ENCODE results near the gene CNTNAP5.

- TF ChIP-seq CTCF (IDR thresholded peaks at IDR 0.05) (no peak), ZFX (IDR thresholded peaks at IDR 0.05; ENCODE audit: borderline replicate concordance) (no peak)
Measured at GRCh38 chr2:124122340-124122739, 97.3 kb downstream of the CNTNAP5 start.
